Embryonic facial prominence (tissue), 1 donor: ENCODE measurements around the gene CDKN2B.
"Not testable (repeated sequence)": the region's sequence is repeated elsewhere in the genome, so short reads cannot be mapped to it uniquely, and the experiment has no call there.

Experiments
- DNase-seq: peaks from one replicate; pipeline ENCODE4 v3.0.0-alpha.2; 2016; ENCODE audit errors: extremely low spot score

Gene CDKN2B

DNA sequence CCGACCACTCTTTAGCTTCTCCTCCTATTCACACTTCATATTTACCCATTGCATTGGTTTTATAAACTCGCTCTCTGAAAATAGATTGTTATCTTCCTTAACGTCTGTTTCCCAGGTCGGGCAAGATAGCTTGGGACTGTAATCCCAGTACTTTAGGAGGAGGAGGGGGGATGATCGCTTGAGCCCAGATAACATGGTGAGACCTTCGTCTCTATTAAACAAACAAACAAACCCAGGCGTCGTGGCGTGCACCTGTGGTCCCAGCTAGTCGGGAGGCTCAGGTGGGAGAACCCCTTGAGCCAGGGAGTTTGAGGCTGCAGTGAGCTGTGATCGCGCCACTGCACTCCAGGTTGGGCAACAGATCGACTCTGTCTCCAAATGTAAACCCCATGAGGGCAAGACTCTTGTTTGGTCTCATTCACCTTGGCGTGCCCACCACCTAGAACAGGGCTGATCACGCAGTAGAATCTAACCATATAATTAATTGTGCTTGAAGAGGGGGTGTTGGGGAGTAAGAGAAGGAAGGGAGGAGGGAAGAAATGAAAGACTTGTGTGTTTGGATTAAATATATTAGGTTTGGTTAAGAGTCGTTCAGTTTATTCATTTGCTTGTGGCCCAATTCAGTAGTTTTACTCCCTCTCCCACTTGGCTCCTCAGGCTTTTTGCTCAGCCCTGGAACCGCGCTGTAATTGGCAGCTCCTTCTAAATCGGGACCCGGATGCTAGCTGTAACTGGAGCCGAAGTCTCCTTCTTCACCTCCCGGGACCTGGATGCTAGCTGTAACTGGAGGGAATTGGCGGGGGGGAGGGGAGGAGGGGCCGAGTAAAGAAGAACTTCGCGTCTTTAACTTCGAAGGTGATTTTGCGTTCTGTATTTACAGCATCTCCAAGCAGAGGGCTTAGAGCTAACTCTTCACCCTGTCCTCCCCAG, 39.8 kb downstream of the CDKN2B start:
- DNase-seq: no peak

DNA sequence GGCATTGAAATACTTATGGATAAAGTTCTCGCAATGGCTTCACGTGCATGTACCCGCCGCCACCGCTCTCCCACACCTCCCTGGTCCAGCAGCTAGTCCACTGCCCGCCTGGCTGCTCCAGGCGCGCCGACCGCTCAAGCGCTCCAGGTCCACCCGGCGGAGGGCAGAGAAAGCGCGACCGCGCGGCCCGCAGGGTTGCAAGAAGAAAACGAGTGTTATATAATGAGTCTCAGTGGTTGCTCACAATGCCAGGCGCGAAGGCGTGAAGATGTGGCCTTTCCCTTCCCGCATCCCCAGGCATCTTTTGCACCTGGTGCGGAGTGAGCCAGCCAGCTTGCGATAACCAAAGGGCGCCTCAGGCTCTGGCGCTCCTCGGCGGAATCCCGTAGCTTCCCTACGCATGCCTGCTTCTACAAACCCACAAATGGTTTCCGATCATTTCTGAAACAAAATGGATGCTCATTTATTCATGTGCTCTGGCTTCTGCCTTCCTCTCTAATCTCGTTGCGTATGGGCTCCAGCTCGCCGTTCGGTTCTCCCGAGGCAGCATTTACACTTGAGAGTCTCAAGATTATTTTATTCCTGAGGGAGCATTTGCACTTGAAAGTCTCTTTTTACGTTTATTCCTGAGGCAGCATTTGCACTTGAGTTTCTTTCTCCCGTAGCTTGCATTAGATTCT, 40.6 kb downstream of the CDKN2B start:
- DNase-seq: no peak

DNA sequence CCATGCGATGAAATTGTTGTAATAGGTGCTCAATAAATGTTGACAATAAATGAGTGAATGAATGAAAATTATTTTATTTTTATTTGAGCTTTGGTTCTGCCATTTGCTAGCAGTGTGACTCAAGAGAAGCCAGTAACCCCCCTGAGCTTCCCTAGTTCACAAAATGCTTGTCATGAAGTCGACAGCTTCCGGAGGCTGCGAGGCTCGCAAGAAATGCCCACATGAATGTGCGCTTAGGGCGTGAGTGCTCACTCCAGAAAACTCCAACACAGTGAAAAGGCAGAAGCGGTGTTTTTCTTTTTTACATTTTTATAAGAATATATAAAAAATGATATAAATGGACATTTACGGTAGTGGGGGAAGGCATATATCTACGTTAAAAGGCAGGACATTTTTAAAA, 41.4 kb downstream of the CDKN2B start:
- no peak for DNase-seq

GRCh38 chr9:21967169-21967568, 41.9 kb downstream of the CDKN2B start:
- DNase-seq: no peak

DNA sequence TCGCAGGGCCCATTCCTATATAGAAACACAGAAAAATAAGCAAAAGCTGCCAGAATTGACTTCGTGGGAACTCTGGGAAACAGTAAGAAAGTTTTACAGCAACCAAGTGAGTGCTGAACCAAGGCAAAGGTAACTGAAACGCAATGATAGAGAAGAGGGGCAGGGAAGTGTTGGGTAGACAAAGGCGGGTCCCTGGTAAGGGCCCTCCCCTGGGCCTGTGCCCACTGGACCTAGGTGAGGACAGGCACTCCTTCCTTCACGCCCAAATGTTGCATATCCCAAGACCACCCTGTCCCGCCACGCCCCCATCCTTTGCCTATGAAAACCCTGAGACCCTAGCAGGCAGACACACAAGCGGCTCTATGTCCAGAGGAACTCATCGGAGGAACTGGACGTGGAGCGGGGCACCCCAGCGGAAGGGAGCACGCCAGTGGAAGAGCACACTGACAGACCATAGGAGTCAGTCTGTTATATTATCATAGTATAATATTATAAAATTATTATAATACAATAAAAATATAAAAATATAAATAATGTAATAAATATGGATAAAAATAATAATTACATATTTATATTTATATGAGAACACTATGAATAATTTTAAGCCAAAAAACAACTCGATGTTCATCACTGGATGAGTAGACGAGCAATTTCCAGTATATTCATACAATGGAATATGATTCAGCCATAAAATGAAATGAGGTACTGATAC, 42.8 kb downstream of the CDKN2B start:
- no peak for DNase-seq

DNA sequence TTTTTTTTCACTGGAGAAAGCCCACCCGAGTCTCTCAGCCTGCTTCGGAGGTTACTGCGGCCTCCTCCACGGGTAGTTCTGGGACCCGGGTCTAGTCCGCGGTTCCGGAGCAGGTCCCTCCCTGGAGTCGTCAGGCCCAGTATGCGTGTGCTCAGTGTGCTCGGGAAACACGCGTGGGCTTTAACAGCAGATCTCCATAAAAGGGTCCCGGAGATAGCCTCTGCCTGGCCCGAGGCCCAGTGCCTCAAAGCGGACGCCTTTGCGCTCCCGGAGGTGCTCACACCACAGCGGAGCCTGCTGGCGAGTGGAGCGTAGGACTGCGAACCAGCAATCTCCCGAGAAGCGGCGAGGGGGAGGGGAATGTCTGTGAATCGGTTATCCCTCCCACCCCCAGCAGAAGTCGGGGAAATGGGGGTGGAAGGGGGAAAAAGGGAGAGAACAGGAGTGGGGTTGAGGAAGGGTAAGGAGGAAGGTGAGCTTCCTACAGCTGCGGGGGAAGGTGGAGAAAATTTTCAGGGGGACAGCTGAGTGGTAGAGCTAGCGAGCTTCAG, 43.6 kb downstream of the CDKN2B start:
- DNase-seq: no peak

DNA sequence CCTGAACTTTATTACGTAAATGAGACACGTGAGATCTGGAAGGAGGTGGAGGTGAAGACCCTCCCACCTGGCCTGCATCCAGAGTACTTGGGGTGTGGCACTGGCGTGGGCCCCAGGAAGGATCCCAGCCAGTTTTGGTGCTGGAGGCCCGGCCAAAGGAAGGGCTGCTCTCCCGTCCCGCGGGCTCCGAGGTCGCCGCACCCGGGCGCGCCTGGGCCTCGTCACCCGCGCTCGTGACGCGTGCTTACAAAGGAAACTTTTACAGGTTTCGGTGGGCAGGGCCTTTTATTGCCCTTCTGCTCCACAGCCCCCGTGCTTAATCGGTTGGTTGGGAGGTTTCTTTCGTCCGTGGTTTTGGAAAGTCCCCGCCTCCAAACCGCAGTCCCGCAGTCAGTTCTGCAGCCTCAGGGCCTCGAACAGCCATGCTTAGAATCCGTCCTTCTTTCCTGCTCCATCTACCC, 44.1 kb downstream of the CDKN2B start:
- no peak for DNase-seq

- no peak for DNase-seq
Measured at GRCh38 chr9:21961569-21961968, 47.5 kb downstream of the CDKN2B start.

DNA sequence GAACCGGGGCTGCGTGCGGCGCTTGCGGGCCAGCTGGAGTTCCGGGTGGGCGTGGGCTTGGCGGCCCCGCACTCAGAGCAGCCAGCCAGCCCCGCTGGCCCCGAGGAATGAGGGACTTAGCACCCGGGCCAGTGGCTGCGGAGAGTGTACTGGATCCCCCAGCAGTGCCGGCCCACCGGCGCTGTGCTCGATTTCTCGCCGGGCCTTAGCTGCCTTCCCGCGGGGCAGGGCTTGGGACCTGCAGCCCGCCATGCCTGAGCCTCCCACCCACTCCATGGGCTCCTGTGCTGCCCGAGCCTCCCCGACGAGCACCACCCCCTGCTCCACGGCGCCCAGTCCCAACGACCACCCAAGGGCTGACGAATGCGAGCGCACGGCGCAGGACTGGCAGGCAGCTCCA, 49.8 kb downstream of the CDKN2B start:
- not testable (repeated sequence) for DNase-seq

DNA sequence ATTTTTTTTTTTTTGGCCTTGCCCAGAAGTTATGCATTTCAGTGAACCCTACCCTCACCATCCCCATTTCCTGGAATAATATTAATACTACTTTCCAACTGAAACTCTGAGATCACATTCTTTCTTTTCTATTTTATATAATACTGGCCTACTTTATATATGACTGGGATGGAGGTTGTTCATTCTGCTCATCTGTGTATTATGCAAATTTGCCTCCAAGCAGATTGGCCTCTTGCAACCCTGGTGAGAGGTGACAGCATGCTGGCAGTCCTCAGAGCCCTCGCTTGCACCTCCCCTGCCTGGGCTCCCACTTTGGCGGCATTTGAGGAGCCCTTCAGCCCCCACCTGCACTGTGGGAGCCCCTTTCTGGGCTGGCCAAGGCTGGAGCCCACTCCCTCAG, 50.3 kb downstream of the CDKN2B start:
- no peak for DNase-seq
